ENCODE results near the gene CACNB4.

DNA sequence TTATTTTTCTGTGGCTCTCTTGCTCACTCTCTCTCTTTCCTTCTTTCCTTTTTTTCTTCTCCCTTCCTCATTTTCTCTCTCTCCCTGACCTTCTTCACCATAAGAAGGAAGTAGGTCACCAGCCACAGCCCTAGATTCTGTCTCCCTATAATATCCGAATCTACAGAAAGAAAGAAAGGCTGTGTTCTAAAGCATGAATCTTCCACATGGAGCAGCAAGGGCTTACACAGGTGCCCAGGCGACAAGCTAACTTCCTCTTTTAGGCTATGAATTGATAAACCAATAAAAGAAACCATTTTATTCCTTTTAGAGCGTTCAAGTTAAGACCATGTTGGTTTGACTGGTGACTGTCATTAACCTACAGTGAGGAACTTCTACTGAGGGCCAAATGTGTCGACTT is 49.3 kb downstream of the CACNB4 start:
- TF ChIP-seq POLR2AphosphoS5 (IDR thresholded peaks at IDR 0.05) = no peak
- TF ChIP-seq EZH2 (IDR thresholded peaks at IDR 0.05; ENCODE audit: borderline replicate concordance, insufficient read depth, low read length, poor library complexity, severe bottlenecking) = no peak
